AG04449 (cell line): ENCODE data around the gene MRPL54.

Experiments
- CTCF ChIA-PET: fragments of 350-600 bp; formaldehyde crosslinking; extraction: SDS; loops from one replicate; lab custom pipeline; 2021; ENCODE audit warnings: antibody characterized with exemption; lab: Yijun Ruan, JAX
- POLR2A ChIA-PET: fragments of 400-600, 350-600 bp; formaldehyde crosslinking; extraction: SDS; loops from one replicate; lab custom pipeline; 2020; ENCODE audit warnings: antibody characterized with exemption, inconsistent platforms; lab: Yijun Ruan, JAX
- DNase-seq: peaks from one replicate; pipeline ENCODE4 v3.0.0-alpha.2; 2010; ENCODE audit warnings: low read depth, low spot score
- H3K4me3 ChIP-seq: 2 replicates; pipeline ENCODE4 v1.5.1; 2011; ENCODE audit warnings: low read depth, mild to moderate bottlenecking, control low read depth, low read length
- TF ChIP-seq, protein P1 (sequence below): IDR thresholded peaks from one replicate; pipeline ENCODE4 v1.5.1; 2011; ENCODE audit warnings: mild to moderate bottlenecking, moderate library complexity, low read length, control low read depth, inconsistent platforms; ENCODE audit not compliant: insufficient read depth; ENCODE audit errors: missing control alignments

MRPL54 gene

DNA sequence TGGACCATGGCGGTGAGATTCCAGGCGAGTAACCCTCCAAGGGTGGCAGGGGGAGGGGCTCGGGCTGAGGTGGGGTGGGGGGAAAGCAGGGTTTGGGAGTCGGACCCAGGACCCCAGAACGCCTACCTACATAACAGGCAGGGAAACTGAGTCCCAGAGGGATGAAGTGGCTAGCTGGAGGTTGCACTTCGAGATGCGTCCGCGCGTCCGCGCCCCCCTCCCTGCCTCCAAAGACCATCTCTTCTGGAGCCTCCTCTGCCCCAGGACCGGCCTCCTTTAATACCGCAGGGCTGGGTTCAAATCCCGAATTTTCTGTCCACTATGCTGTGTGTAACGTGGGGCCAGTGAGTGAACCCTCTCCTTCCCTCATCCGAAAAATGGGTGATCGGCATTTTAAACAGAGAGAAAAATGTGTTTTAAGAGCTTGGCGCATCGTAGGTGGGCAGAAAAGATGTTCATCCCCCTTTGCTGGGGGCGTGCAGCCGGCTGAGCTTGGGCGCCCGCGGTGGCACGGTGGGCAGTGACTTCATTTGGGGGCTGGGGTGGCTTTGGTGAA, 40.5 kb upstream of the MRPL54 start:
- H3K4me3 ChIP-seq = no peak overlapping the region
- CTCF ChIA-PET = interaction anchor here (1.2 to 7.3 kb wide), 2 partner anchors 15 to 417 kb away, joined by 4 to 63 read pairs; partner anchors contain the start of gene TJP3
- POLR2A ChIA-PET = no interaction called here

DNA sequence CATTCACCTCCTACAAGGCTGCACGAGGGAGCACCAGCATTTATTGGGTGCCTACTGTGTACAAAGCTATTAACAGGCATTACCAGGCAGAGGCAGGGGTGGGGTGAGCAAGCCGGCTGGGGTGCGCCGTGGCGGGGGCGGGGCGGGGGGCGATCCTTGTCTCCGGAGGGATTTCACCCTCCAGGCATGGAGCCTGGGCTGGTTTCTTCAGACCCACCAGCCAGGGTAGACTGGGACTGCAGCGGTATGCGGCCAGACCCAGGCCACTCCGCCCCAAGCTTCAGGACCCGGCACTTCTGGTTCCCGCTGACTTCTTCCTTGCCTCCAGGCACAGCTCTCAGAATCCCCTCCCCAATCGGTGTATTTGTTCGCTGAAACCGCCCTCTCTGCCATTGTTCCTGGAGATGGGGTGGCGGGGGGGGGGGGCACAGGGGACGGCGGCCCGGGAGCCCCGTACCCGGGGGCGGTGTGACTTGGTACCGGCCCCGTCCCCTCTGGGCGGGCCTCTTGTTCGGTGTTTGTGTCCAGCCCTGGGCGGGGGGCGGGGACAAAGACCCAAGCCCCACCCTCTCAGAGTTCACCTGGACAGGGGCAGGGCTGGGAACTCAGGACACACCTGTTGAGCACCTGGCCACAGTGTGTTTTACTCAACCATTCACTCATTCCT, 39.9 kb upstream of the MRPL54 start:
- H3K4me3 ChIP-seq = no peak overlapping the region
- POLR2A ChIA-PET = no interaction called here
- TF ChIP-seq, protein P1, sequence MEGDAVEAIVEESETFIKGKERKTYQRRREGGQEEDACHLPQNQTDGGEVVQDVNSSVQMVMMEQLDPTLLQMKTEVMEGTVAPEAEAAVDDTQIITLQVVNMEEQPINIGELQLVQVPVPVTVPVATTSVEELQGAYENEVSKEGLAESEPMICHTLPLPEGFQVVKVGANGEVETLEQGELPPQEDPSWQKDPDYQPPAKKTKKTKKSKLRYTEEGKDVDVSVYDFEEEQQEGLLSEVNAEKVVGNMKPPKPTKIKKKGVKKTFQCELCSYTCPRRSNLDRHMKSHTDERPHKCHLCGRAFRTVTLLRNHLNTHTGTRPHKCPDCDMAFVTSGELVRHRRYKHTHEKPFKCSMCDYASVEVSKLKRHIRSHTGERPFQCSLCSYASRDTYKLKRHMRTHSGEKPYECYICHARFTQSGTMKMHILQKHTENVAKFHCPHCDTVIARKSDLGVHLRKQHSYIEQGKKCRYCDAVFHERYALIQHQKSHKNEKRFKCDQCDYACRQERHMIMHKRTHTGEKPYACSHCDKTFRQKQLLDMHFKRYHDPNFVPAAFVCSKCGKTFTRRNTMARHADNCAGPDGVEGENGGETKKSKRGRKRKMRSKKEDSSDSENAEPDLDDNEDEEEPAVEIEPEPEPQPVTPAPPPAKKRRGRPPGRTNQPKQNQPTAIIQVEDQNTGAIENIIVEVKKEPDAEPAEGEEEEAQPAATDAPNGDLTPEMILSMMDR = no peak
- CTCF ChIA-PET = interaction anchor here (1.2 kb wide), 1 partner anchor 418 kb away, joined by 4 read pairs; no protein-coding TSS in a partner anchor
- no peak for DNase-seq

More for the DNA sequence above, 40.5 kb upstream of the MRPL54 start:
- DNase-seq = no peak
- TF ChIP-seq, protein P1 = no peak

- TF ChIP-seq, protein P1 = no peak
- POLR2A ChIA-PET = no interaction called here
- no peak for DNase-seq
- no peak overlapping the region for H3K4me3 ChIP-seq
- CTCF ChIA-PET = no interaction called here
Observed at GRCh38 chr19:3723110-3723488, 39.4 kb upstream of the MRPL54 start.

- no peak overlapping the region for H3K4me3 ChIP-seq
- DNase-seq = no peak
- ChIA-PET CTCF (no interaction called here), POLR2A (no interaction called here)
- TF ChIP-seq, protein P1 = no peak
Observed at GRCh38 chr19:3723883-3724282, 38.6 kb upstream of the MRPL54 start.

DNA sequence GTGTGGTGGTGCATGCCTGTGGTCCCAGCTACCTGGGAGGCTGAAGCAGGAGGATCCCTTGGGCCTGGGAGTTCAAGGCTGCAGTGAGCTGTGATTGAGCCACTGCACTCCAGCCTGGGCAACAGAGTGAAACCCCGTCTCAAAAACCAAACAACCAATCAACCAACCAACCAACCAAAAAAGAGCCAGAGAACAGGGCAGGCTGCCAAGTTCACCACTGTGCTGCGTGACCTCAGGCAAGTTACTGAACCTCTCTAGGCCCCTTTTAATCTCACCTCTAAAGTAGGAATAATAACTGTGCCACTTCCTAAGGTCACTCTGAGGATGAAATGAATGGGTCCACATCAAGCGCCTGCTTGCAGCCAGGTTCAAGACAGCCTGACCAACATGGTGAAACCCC, 37.4 kb upstream of the MRPL54 start:
- ChIA-PET CTCF (interaction anchor here (0.8 to 1.6 kb wide), 3 partner anchors 15 to 79 kb away, joined by 3 to 4 read pairs (median 3); no protein-coding TSS in a partner anchor), POLR2A (no interaction called here)
- H3K4me3 ChIP-seq = no peak overlapping the region
- DNase-seq = no peak
- TF ChIP-seq, protein P1 = no peak

- DNase-seq = no peak
- POLR2A ChIA-PET = no interaction called here
- CTCF ChIA-PET = interaction anchor here (1.5 to 1.6 kb wide), 2 partner anchors 14 to 60 kb away, joined by 3 to 4 read pairs; no protein-coding TSS in a partner anchor
- TF ChIP-seq, protein P1 = no peak
- no peak overlapping the region for H3K4me3 ChIP-seq
Observed at GRCh38 chr19:3725640-3726310, 36.7 kb upstream of the MRPL54 start.
